ENCODE results near the gene MORC4.

The MORC4 gene

GRCh38 chrX:106952988-106953387 lies 47.0 kb downstream of the MORC4 start:
- DNase-seq (ENCODE audit: low read depth in 2 of 2): no peak

- DNase-seq (ENCODE audit: low read depth in 2 of 2): no peak
Measured at GRCh38 chrX:106952538-106952937, 47.5 kb downstream of the MORC4 start.

- no peak for DNase-seq (ENCODE audit: low read depth in 2 of 2)
Measured at GRCh38 chrX:106952089-106952488, 47.9 kb downstream of the MORC4 start.

- DNase-seq (ENCODE audit: low read depth in 2 of 2): no peak
Measured at GRCh38 chrX:106951230-106951629, 48.8 kb downstream of the MORC4 start.

- no peak for DNase-seq (ENCODE audit: low read depth in 2 of 2)
Measured at GRCh38 chrX:106950381-106950780, 49.6 kb downstream of the MORC4 start.

- no peak for DNase-seq (ENCODE audit: low read depth in 2 of 2)
Measured at GRCh38 chrX:106949366-106949765, 50.6 kb downstream of the MORC4 start.

- DNase-seq (ENCODE audit: low read depth in 2 of 2): no peak
Measured at GRCh38 chrX:106948641-106949040, 51.4 kb downstream of the MORC4 start.

GRCh38 chrX:106946464-106946863 lies 53.5 kb downstream of the MORC4 start:
- no peak for DNase-seq (ENCODE audit: low read depth in 2 of 2)

GRCh38 chrX:106940068-106940467 lies 59.9 kb downstream of the MORC4 start:
- no peak for DNase-seq (ENCODE audit: low read depth in 2 of 2)

- DNase-seq (ENCODE audit: low read depth in 2 of 2): no peak
Measured at GRCh38 chrX:106939566-106939965, 60.4 kb downstream of the MORC4 start.

- DNase-seq (ENCODE audit: low read depth in 2 of 2): no peak
Measured at GRCh38 chrX:106936246-106936645, 63.8 kb downstream of the MORC4 start.

GRCh38 chrX:106935175-106935574 lies 64.8 kb downstream of the MORC4 start:
- no peak for DNase-seq (ENCODE audit: low read depth in 2 of 2)

- no peak for DNase-seq (ENCODE audit: low read depth in 2 of 2)
Measured at GRCh38 chrX:106933538-106933961, 66.5 kb downstream of the MORC4 start.

- DNase-seq (ENCODE audit: low read depth in 2 of 2): no peak
Measured at GRCh38 chrX:106932960-106933537, 67.0 kb downstream of the MORC4 start.

- DNase-seq (ENCODE audit: low read depth in 2 of 2): no peak
Measured at GRCh38 chrX:106932492-106932923, 67.5 kb downstream of the MORC4 start.

- DNase-seq (ENCODE audit: low read depth in 2 of 2): no peak
Measured at GRCh38 chrX:106931831-106932491, 68.1 kb downstream of the MORC4 start.

GRCh38 chrX:106928227-106928626 lies 71.8 kb downstream of the MORC4 start:
- DNase-seq (ENCODE audit: low read depth in 2 of 2): no peak

- DNase-seq (ENCODE audit: low read depth in 2 of 2): no peak
Measured at GRCh38 chrX:106927700-106928099, 72.3 kb downstream of the MORC4 start.

- no peak for DNase-seq (ENCODE audit: low read depth in 2 of 2)
Measured at GRCh38 chrX:106927023-106927422, 73.0 kb downstream of the MORC4 start.

- DNase-seq (ENCODE audit: low read depth in 2 of 2): no peak
Measured at GRCh38 chrX:106921637-106922036, 78.4 kb downstream of the MORC4 start.

- DNase-seq (ENCODE audit: low read depth in 2 of 2): no peak
Measured at GRCh38 chrX:106919932-106920452, 80.0 kb downstream of the MORC4 start, which contains the start of gene CLDN2. Gene CLDN2 (plus strand): TSS chrX:106920402. CDS start chrX:106928229, 7,827 bp downstream.

- no peak for DNase-seq (ENCODE audit: low read depth in 2 of 2)
Measured at GRCh38 chrX:106917830-106918500, 82.0 kb downstream of the MORC4 start.

GRCh38 chrX:106912864-106913263 lies 87.1 kb downstream of the MORC4 start:
- DNase-seq (ENCODE audit: low read depth in 2 of 2): no peak

Measured in stimulated activated CD4-positive, alpha-beta T cell treated with anti-CD3 and anti-CD28 coated beads, Interleukin-1b, Interleukin-23, amount 100 ng/mL, for 4 hours (primary cell).